HEK293 (cell line): Measurements from ENCODE around the gene NIPAL1.

Experiments
- CTCF ChIA-PET: fragments of 350-600 bp; formaldehyde crosslinking; extraction: SDS; loops from one replicate; lab custom pipeline; 2021; ENCODE audit warnings: antibody characterized with exemption; lab: Yijun Ruan, JAX
- POLR2A ChIA-PET: fragments of 300-600 bp; formaldehyde crosslinking; extraction: SDS; loops from one replicate; lab custom pipeline; 2020; ENCODE audit warnings: antibody characterized with exemption, inconsistent platforms; lab: Yijun Ruan, JAX
- H3K27ac ChIP-seq: fragments of 200-500 bp; sonication (Bioruptor generic); 2 replicates; pipeline ENCODE4 v1.5.1; 2014; ENCODE audit warnings: low read depth, low read length, control low read depth, inconsistent platforms; ENCODE audit errors: extremely low read depth
- H3K36me3 ChIP-seq, 2 experiments: fragments of 200-500 bp in 1 of 2; sonication (Bioruptor generic) in 1 of 2; 1 replicate in 1 of 2; 2 replicates in 1 of 2; pipeline ENCODE4 v1.5.1; 2014 to 2017; ENCODE audit warnings: inconsistent platforms in 2 of 2, low read length in 2 of 2; ENCODE audit not compliant: control insufficient read depth in 2 of 2, insufficient read depth in 1 of 2
- H3K4me1 ChIP-seq: fragments of 200-500 bp; sonication (Bioruptor generic); 2 replicates; pipeline ENCODE4 v1.5.1; 2014; ENCODE audit warnings: mild to moderate bottlenecking, low read length, inconsistent platforms; ENCODE audit not compliant: control insufficient read depth, insufficient read depth
- H3K4me3 ChIP-seq: 2 replicates; pipeline ENCODE4 v1.5.1; 2011; ENCODE audit warnings: low read depth, mild to moderate bottlenecking, control low read depth, low read length, moderate library complexity
- H3K9me3 ChIP-seq: fragments of 200-500 bp; sonication (Bioruptor generic); 2 replicates; pipeline ENCODE4 v1.5.1; 2014; ENCODE audit warnings: low read depth, low read length, inconsistent platforms; ENCODE audit not compliant: control insufficient read depth, insufficient read depth
- GLI2 ChIP-seq: fragments of 450-650 bp; formaldehyde crosslinking; IDR thresholded peaks from 2 replicates; pipeline ENCODE4; 2017; ENCODE audit warnings: missing biosample characterization, missing genetic modification characterization, low read depth, borderline replicate concordance
- GLIS2 ChIP-seq: fragments of 450-650 bp; formaldehyde crosslinking; IDR thresholded peaks from 2 replicates; pipeline ENCODE4 v1.5.1; 2016; ENCODE audit warnings: missing biosample characterization, missing genetic modification characterization
- OVOL3 ChIP-seq: fragments of 450-650 bp; formaldehyde crosslinking; IDR thresholded peaks from 2 replicates; pipeline ENCODE4 v1.5.1; 2016; ENCODE audit warnings: missing biosample characterization, missing genetic modification characterization
- SCRT2 ChIP-seq: fragments of 450-650 bp; formaldehyde crosslinking; IDR thresholded peaks from 2 replicates; pipeline ENCODE4 v1.5.1; 2016; ENCODE audit warnings: missing biosample characterization, missing genetic modification characterization
- ZBTB17 ChIP-seq: fragments of 450-650 bp; formaldehyde crosslinking; IDR thresholded peaks from 2 replicates; pipeline ENCODE4 v1.5.1; 2016; ENCODE audit warnings: missing biosample characterization, missing genetic modification characterization
- ZBTB44 ChIP-seq: fragments of 450-650 bp; IDR thresholded peaks from 2 replicates; pipeline ENCODE4 v1.5.1; 2018; ENCODE audit warnings: missing biosample characterization, mild to moderate bottlenecking, missing genetic modification characterization
- ZFP41 ChIP-seq: fragments of 450-650 bp; formaldehyde crosslinking; IDR thresholded peaks from 2 replicates; pipeline ENCODE4 v1.5.1; 2016; ENCODE audit warnings: missing biosample characterization, missing genetic modification characterization, borderline replicate concordance
- ZNF121 ChIP-seq: fragments of 450-650 bp; formaldehyde crosslinking; IDR thresholded peaks from 2 replicates; pipeline ENCODE4 v1.5.1; 2016; ENCODE audit warnings: missing biosample characterization, missing genetic modification characterization
- ZNF138 ChIP-seq: fragments of 450-650 bp; formaldehyde crosslinking; IDR thresholded peaks from 2 replicates; pipeline ENCODE4 v1.5.1; 2016; ENCODE audit warnings: missing biosample characterization, missing genetic modification characterization, borderline replicate concordance
- ZNF157 ChIP-seq: fragments of 450-650 bp; formaldehyde crosslinking; IDR thresholded peaks from 2 replicates; pipeline ENCODE4 v1.5.1; 2016; ENCODE audit warnings: missing biosample characterization, missing genetic modification characterization
- ZNF184 ChIP-seq: fragments of 450-650 bp; IDR thresholded peaks from 2 replicates; pipeline ENCODE4 v1.5.1; 2018; ENCODE audit warnings: missing biosample characterization, mild to moderate bottlenecking, missing genetic modification characterization
- ZNF280C ChIP-seq: fragments of 450-650 bp; formaldehyde crosslinking; IDR thresholded peaks from 2 replicates; pipeline ENCODE4 v1.5.1; 2016; ENCODE audit warnings: missing biosample characterization, missing genetic modification characterization
- ZNF324 ChIP-seq: fragments of 450-650 bp; formaldehyde crosslinking; IDR thresholded peaks from 2 replicates; pipeline ENCODE4 v1.5.1; 2016; ENCODE audit warnings: missing biosample characterization, missing genetic modification characterization
- ZNF449 ChIP-seq: fragments of 450-650 bp; formaldehyde crosslinking; IDR thresholded peaks from 2 replicates; pipeline ENCODE4 v1.5.1; 2017; ENCODE audit warnings: missing biosample characterization, mild to moderate bottlenecking, missing genetic modification characterization, moderate library complexity
- ZNF514 ChIP-seq: fragments of 450-650 bp; formaldehyde crosslinking; IDR thresholded peaks from 2 replicates; pipeline ENCODE4 v1.5.1; 2016; ENCODE audit warnings: missing biosample characterization, missing genetic modification characterization
- ZNF521 ChIP-seq: fragments of 450-650 bp; formaldehyde crosslinking; IDR thresholded peaks from 2 replicates; pipeline ENCODE4 v1.5.1; 2017; ENCODE audit warnings: missing biosample characterization, mild to moderate bottlenecking, missing genetic modification characterization
- ZNF548 ChIP-seq: fragments of 450-650 bp; formaldehyde crosslinking; IDR thresholded peaks from 2 replicates; pipeline ENCODE4 v1.5.1; 2016; ENCODE audit warnings: missing biosample characterization, missing genetic modification characterization
- ZNF600 ChIP-seq: fragments of 450-650 bp; formaldehyde crosslinking; IDR thresholded peaks from 2 replicates; pipeline ENCODE4 v1.5.1; 2016; ENCODE audit warnings: missing biosample characterization, missing genetic modification characterization
- ZNF76 ChIP-seq: fragments of 450-650 bp; formaldehyde crosslinking; IDR thresholded peaks from 2 replicates; pipeline ENCODE4; 2016; ENCODE audit warnings: low read depth, missing biosample characterization, missing genetic modification characterization, borderline replicate concordance
- ZNF792 ChIP-seq: fragments of 450-650 bp; formaldehyde crosslinking; IDR thresholded peaks from 2 replicates; pipeline ENCODE4 v1.5.1; 2016; ENCODE audit warnings: missing biosample characterization, missing genetic modification characterization
- TF ChIP-seq, protein P1 (sequence below): IDR thresholded peaks from 2 replicates; pipeline ENCODE4 v1.6.1; 2011; ENCODE audit warnings: mild to moderate bottlenecking, low read depth, low read length, borderline replicate concordance
- TF ChIP-seq, protein P2 (sequence below): fragments of 450-650 bp; formaldehyde crosslinking; IDR thresholded peaks from 2 replicates; pipeline ENCODE4 v1.5.1; 2016; ENCODE audit warnings: missing biosample characterization, missing genetic modification characterization

NIPAL1 gene

GRCh38 chr4:48071191-48071590 is 54.6 kb downstream of the NIPAL1 start:
- TF ChIP-seq ZNF449 (tag by site-specific recombination) (no peak), ZBTB17 (no peak), ZBTB44 (tag by site-specific recombination) (no peak), GLIS2 (tag by site-specific recombination) (no peak)
- POLR2A ChIA-PET: no interaction called here
- CTCF ChIA-PET: interaction anchor here (0.6 to 0.9 kb wide), 2 partner anchors 16 to 263 kb away, joined by 3 to 4 read pairs; no protein-coding TSS in a partner anchor

GRCh38 chr4:48073567-48074103 is 57.1 kb downstream of the NIPAL1 start:
- TF ChIP-seq ZNF76 (tag by site-specific recombination): no peak
- TF ChIP-seq ZNF324: no peak
- no peak for TF ChIP-seq ZNF184 (tag by site-specific recombination)
- TF ChIP-seq, protein P1, sequence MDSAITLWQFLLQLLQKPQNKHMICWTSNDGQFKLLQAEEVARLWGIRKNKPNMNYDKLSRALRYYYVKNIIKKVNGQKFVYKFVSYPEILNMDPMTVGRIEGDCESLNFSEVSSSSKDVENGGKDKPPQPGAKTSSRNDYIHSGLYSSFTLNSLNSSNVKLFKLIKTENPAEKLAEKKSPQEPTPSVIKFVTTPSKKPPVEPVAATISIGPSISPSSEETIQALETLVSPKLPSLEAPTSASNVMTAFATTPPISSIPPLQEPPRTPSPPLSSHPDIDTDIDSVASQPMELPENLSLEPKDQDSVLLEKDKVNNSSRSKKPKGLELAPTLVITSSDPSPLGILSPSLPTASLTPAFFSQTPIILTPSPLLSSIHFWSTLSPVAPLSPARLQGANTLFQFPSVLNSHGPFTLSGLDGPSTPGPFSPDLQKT: no peak
- TF ChIP-seq ZNF157: no peak
- TF ChIP-seq ZNF548 (tag by site-specific recombination): no peak
- TF ChIP-seq ZNF521: no peak
- no peak for TF ChIP-seq SCRT2
- TF ChIP-seq ZNF514: no peak
- TF ChIP-seq ZNF138 (tag by site-specific recombination): no peak
- Histone ChIP-seq H3K4me3 (no peak overlapping the region), H3K4me1 (no peaks in the 10 kb centered on the region), H3K9me3 (no peaks in the 10 kb centered on the region), H3K27ac (no peak overlapping the region), H3K36me3 (no peaks in the 10 kb centered on the region)
- ChIA-PET CTCF (interaction anchor here (0.5 kb wide), 1 partner anchor 138 kb away, joined by 3 read pairs; no protein-coding TSS in a partner anchor), POLR2A (no interaction called here)

More at GRCh38 chr4:48071191-48071590, 54.6 kb downstream of the NIPAL1 start:
- H3K27ac ChIP-seq: no peak overlapping the region
- no peak overlapping the region for H3K4me3 ChIP-seq
- H3K4me1 ChIP-seq: no peaks in the 10 kb centered on the region
- no peaks in the 10 kb centered on the region for H3K36me3 ChIP-seq
- H3K9me3 ChIP-seq: no peaks in the 10 kb centered on the region

DNA sequence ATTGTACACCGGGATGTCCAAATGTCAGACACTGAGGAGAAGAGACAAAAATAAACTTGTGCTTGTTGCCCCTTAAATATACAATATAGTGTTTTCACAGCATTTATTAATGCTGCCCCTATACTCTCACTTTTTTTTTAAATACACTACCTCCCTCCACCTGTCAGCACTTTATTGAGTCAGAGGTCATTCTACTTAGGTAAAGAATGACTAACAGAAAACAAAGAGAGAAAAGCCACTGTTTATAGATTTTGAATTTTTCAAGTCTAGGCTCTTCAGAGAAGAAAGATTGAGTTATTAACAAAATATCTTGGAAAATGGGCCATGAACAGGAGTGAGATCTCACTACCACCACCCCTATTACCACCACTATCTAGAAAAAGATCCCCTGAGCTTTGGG is 58.1 kb downstream of the NIPAL1 start:
- TF ChIP-seq ZFP41 (tag by site-specific recombination) (no peak), ZNF600 (tag by site-specific recombination) (no peak), OVOL3 (no peak), ZNF792 (tag by site-specific recombination) (no peak), ZNF121 (tag by site-specific recombination) (no peak), ZNF280C (no peak), GLI2 (tag by site-specific recombination) (no peak)
- TF ChIP-seq, protein P2, sequence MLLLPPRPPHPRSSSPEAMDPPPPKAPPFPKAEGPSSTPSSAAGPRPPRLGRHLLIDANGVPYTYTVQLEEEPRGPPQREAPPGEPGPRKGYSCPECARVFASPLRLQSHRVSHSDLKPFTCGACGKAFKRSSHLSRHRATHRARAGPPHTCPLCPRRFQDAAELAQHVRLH (tag by site-specific recombination): no peak
- POLR2A ChIA-PET: no interaction called here
- Histone ChIP-seq H3K4me3 (no peak overlapping the region), H3K9me3 (no peaks in the 10 kb centered on the region), H3K36me3 (no peaks in the 10 kb centered on the region), H3K27ac (no peak overlapping the region), H3K4me1 (no peaks in the 10 kb centered on the region)
- CTCF ChIA-PET: interaction anchor here (1.6 kb wide), 1 partner anchor 12 kb away, joined by 5 read pairs; no protein-coding TSS in a partner anchor
